Ectodermal cell (in vitro differentiated cells): ENCODE measurements around the gene PCBP1.
"Not testable (repeated sequence)": the region's sequence is repeated elsewhere in the genome, so short reads cannot be mapped to it uniquely, and the experiment has no call there.

ENCODE experiments used
- H3K27ac ChIP-seq: 2 replicates; pipeline ENCODE4 v1.7.0; 2013; ENCODE audit warnings: mild to moderate bottlenecking, low read depth, low read length; ENCODE audit not compliant: insufficient read depth, poor library complexity, severe bottlenecking
- H3K27me3 ChIP-seq: 2 replicates; pipeline ENCODE4 v1.7.0; 2013; ENCODE audit warnings: mild to moderate bottlenecking, low read length; ENCODE audit not compliant: insufficient read depth, control insufficient read depth, poor library complexity, severe bottlenecking
- H3K36me3 ChIP-seq: one replicate; pipeline ENCODE4 v1.7.0; 2013; ENCODE audit warnings: low read length; ENCODE audit not compliant: control insufficient read depth, insufficient read depth
- H3K4me1 ChIP-seq: one replicate; pipeline ENCODE4 v1.7.0; 2013; ENCODE audit warnings: low read length; ENCODE audit not compliant: control insufficient read depth, insufficient read depth
- H3K4me3 ChIP-seq: 2 replicates; pipeline ENCODE4 v1.7.0; 2013; ENCODE audit warnings: low read depth, low read length, control low read depth; ENCODE audit not compliant: insufficient read depth
- H3K9me3 ChIP-seq: 2 replicates; pipeline ENCODE4 v1.7.0; 2013; ENCODE audit warnings: mild to moderate bottlenecking, low read length, moderate library complexity; ENCODE audit not compliant: control insufficient read depth
- WGBS, 2 experiments: methylation state at CpG; one replicate each; pipeline ENCODE4 v1.1.7; 2013; ENCODE audit warnings: missing lambda C conversion rate in 2 of 2; 5-methylcytosine and 5-hydroxymethylcytosine counted together

PCBP1 gene

GRCh38 chr2:70089220-70089982 is 2.1 kb downstream of the PCBP1 start:
- H3K9me3 ChIP-seq = no peaks in the 10 kb centered on the region
- 11 to 13% methylated on average over 10 to 11 of the region's 11 CpGs for WGBS, 2 experiments
- peaks cover 21% of the 10 kb centered on the region for H3K4me1 ChIP-seq
- peaks cover 4% of the 10 kb centered on the region for H3K36me3 ChIP-seq
- H3K27me3 ChIP-seq = no peaks in the 10 kb centered on the region
- peak overlapping the region; percentile 99 for H3K4me3 ChIP-seq
- H3K27ac ChIP-seq = peak overlapping the region; percentile 81

- no peaks in the 10 kb centered on the region for H3K9me3 ChIP-seq
- peak overlapping the region; percentile 99 for H3K4me3 ChIP-seq
- H3K27me3 ChIP-seq = no peaks in the 10 kb centered on the region
- H3K4me1 ChIP-seq = peaks cover 15% of the 10 kb centered on the region
- WGBS, 2 experiments = 28 to 30% methylated on average over 6 of the region's 6 CpGs
- peaks cover 4% of the 10 kb centered on the region for H3K36me3 ChIP-seq
- H3K27ac ChIP-seq = peak overlapping the region; percentile 81
These were observed 2.8 kb downstream of the PCBP1 start for GRCh38 chr2:70089983-70090525.

GRCh38 chr2:70090706-70091334 is 3.5 kb downstream of the PCBP1 start:
- 95% methylated on average over 4 of the region's 4 CpGs for WGBS, 2 experiments
- Histone ChIP-seq H3K27ac (no peak overlapping the region), H3K27me3 (no peaks in the 10 kb centered on the region), H3K9me3 (no peaks in the 10 kb centered on the region), H3K4me3 (no peak overlapping the region), H3K36me3 (peaks cover 4% of the 10 kb centered on the region), H3K4me1 (peaks cover 8% of the 10 kb centered on the region)

- Histone ChIP-seq H3K36me3 (peaks cover 4% of the 10 kb centered on the region), H3K4me1 (peaks cover 6% of the 10 kb centered on the region)
- WGBS, 2 experiments = 96 to 97% methylated on average over 2 of the region's 2 CpGs
These were observed 4.1 kb downstream of the PCBP1 start for GRCh38 chr2:70091364-70091763.

GRCh38 chr2:70091816-70092215 is 4.5 kb downstream of the PCBP1 start:
- Histone ChIP-seq H3K4me1 (peaks cover 6% of the 10 kb centered on the region), H3K9me3 (no peaks in the 10 kb centered on the region), H3K27ac (no peak overlapping the region), H3K36me3 (peaks cover 4% of the 10 kb centered on the region), H3K27me3 (no peaks in the 10 kb centered on the region), H3K4me3 (no peak overlapping the region)
- 95 to 96% methylated on average over 7 of the region's 7 CpGs for WGBS, 2 experiments

More at GRCh38 chr2:70091364-70091763, 4.1 kb downstream of the PCBP1 start:
- Histone ChIP-seq H3K27me3 (no peaks in the 10 kb centered on the region), H3K27ac (no peak overlapping the region), H3K4me3 (no peak overlapping the region), H3K9me3 (no peaks in the 10 kb centered on the region)

GRCh38 chr2:70092576-70093243 is 5.4 kb downstream of the PCBP1 start:
- H3K27me3 ChIP-seq, H3K4me1 ChIP-seq, H3K36me3 ChIP-seq, H3K27ac ChIP-seq, H3K4me3 ChIP-seq, H3K9me3 ChIP-seq: not testable (repeated sequence)
- 90 to 94% methylated on average over 12 of the region's 12 CpGs for WGBS, 2 experiments

GRCh38 chr2:70094171-70094977 is 7.1 kb downstream of the PCBP1 start:
- H3K27ac ChIP-seq = peak overlapping the region; percentile 2
- H3K4me1 ChIP-seq = peaks cover 6% of the 10 kb centered on the region
- no peak overlapping the region for H3K4me3 ChIP-seq
- H3K36me3 ChIP-seq = no peaks in the 10 kb centered on the region
- H3K9me3 ChIP-seq = no peaks in the 10 kb centered on the region
- no peaks in the 10 kb centered on the region for H3K27me3 ChIP-seq
- WGBS, 2 experiments = 88 to 92% methylated on average over 5 of the region's 5 CpGs

- no peak overlapping the region for H3K27ac ChIP-seq
These were observed 7.9 kb downstream of the PCBP1 start for GRCh38 chr2:70094978-70095719.

More at GRCh38 chr2:70094978-70095719, 7.9 kb downstream of the PCBP1 start:
- Histone ChIP-seq H3K36me3 (no peaks in the 10 kb centered on the region), H3K4me1 (peaks cover under 1% of the 10 kb centered on the region), H3K9me3 (no peaks in the 10 kb centered on the region), H3K27me3 (no peaks in the 10 kb centered on the region), H3K4me3 (no peak overlapping the region)
- 97 to 98% methylated on average over 4 to 5 of the region's 5 CpGs for WGBS, 2 experiments
